HG03439 (cell line): ENCODE measurements around the gene TRO.

Experiments
- ATAC-seq: cut with Tn5 transposase; IDR thresholded peaks from one replicate; pipeline ENCODE4 v1.9.1; 2021; ENCODE audit warnings: mild to moderate bottlenecking, moderate library complexity; ENCODE audit not compliant: unreplicated experiment

TRO gene

GRCh38 chrX:54920610-54921426 is at the start of gene TRO:
Gene TRO, plus strand, starts transcription at chrX:54920824. Its CDS starts 1,423 bp downstream, at chrX:54922247.
- ATAC-seq, result no peak

- ATAC-seq, result no peak
Measured at GRCh38 chrX:54885740-54886139, 34.9 kb upstream of the TRO start.

- ATAC-seq, result no peak
Measured at GRCh38 chrX:54891573-54891972, 29.1 kb upstream of the TRO start.

GRCh38 chrX:54894159-54894558 is 26.5 kb upstream of the TRO start:
- ATAC-seq, result no peak

- no peak for ATAC-seq
Measured at GRCh38 chrX:54909941-54910340, 10.7 kb upstream of the TRO start.

GRCh38 chrX:54921427-54922021 is 900 bp downstream of the TRO start:
- no peak for ATAC-seq

GRCh38 chrX:54922547-54922946 is 1.9 kb downstream of the TRO start:
- ATAC-seq, result no peak

- no peak for ATAC-seq
Measured at GRCh38 chrX:54923376-54923775, 2.8 kb downstream of the TRO start.

- ATAC-seq, result no peak
Measured at GRCh38 chrX:54926978-54927377, 6.4 kb downstream of the TRO start.

GRCh38 chrX:54928876-54929275 is 8.3 kb downstream of the TRO start:
- ATAC-seq, result no peak

GRCh38 chrX:54930291-54931049 is 9.8 kb downstream of the TRO start:
- ATAC-seq, result no peak

- no peak for ATAC-seq
Measured at GRCh38 chrX:54931107-54931506, 10.5 kb downstream of the TRO start.

- no peak for ATAC-seq
Measured at GRCh38 chrX:54933150-54933826, 12.7 kb downstream of the TRO start.

- ATAC-seq, result no peak
Measured at GRCh38 chrX:54934058-54934457, 13.4 kb downstream of the TRO start.

- no peak for ATAC-seq
Measured at GRCh38 chrX:54934890-54935289, 14.3 kb downstream of the TRO start.

GRCh38 chrX:54935306-54935705 is 14.7 kb downstream of the TRO start:
- no peak for ATAC-seq

GRCh38 chrX:54937416-54937815 is 16.8 kb downstream of the TRO start:
- no peak for ATAC-seq

GRCh38 chrX:54944816-54945215 is 24.2 kb downstream of the TRO start:
- no peak for ATAC-seq

GRCh38 chrX:54945224-54945623 is 24.6 kb downstream of the TRO start:
- ATAC-seq, result no peak

- no peak for ATAC-seq
Measured at GRCh38 chrX:54950730-54951375, 30.2 kb downstream of the TRO start.

- no peak for ATAC-seq
Measured at GRCh38 chrX:54961750-54962149, 41.1 kb downstream of the TRO start.
